ENCODE data around the gene LCN6. TPM values are rescaled to one million over a fixed set of nuclear protein-coding genes. Genes with fewer than 3 reads are reported as not detected.

LCN6 gene
- total and polyA plus RNA-seq, 2 of the 4 experiments (the other 2 are of a cell fraction) = not detected

DNA sequence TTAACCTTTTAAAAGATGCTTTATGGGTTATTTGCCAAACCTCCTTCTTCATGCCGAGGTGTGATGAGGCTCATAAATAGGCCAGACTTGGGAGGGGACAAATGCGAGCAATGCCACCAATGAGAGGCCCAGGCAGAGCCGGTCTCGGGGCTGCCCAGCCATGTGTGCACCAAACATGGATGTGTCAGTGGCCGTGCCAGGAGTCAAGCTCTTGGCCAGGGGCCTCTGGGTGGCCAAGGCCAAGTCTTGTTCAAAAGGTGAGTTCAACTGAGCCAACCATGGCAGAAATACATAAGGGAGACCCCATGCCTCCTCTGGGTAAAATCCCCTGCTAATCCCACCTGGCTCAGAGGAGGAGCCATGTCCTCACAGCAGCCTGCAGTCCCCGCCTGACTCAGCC, 26.9 kb upstream of the LCN6 start:
- TF ChIP-seq, protein P1, sequence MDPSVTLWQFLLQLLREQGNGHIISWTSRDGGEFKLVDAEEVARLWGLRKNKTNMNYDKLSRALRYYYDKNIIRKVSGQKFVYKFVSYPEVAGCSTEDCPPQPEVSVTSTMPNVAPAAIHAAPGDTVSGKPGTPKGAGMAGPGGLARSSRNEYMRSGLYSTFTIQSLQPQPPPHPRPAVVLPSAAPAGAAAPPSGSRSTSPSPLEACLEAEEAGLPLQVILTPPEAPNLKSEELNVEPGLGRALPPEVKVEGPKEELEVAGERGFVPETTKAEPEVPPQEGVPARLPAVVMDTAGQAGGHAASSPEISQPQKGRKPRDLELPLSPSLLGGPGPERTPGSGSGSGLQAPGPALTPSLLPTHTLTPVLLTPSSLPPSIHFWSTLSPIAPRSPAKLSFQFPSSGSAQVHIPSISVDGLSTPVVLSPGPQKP (IDR thresholded peaks at IDR 0.05; ENCODE audit: borderline replicate concordance, low read depth, low read length) = no peak
- TF ChIP-seq RAD21 (IDR thresholded peaks at IDR 0.05; ENCODE audit: low read length) (no peak), CEBPB (IDR thresholded peaks at IDR 0.05; ENCODE audit: low read depth, low read length) (no peak), FOS (IDR thresholded peaks at IDR 0.05; ENCODE audit: low read depth, low read length) (no peak), MAZ (IDR thresholded peaks at IDR 0.05; ENCODE audit: borderline replicate concordance, low read depth, low read length) (no peak), NFE2L2 (IDR thresholded peaks at IDR 0.05; ENCODE audit: low read depth, low read length) (no peak), CTCF (conservative IDR thresholded peaks at IDR 0.05; ENCODE audit: low read depth, low read length) (no peak), SMC3 (IDR thresholded peaks at IDR 0.05; ENCODE audit: low read depth, low read length) (no peak), CHD1 (IDR thresholded peaks at IDR 0.05; ENCODE audit: low read depth, low read length) (no peak)
- H2AK9ac ChIP-seq (replicated peaks; ENCODE audit: low read depth, low read length, poor library complexity) = no peak overlapping the region
- DNase-seq (no peak), ATAC-seq (ENCODE audit: low read depth) (no peak)
- no peak overlapping the region for H3K4me3 ChIP-seq (ENCODE audit: insufficient read depth, low read depth, low read length)
- no peaks in the 10 kb centered on the region for H4K20me1 ChIP-seq (ENCODE audit: insufficient read depth, low read length)
- H3K27ac ChIP-seq (ENCODE audit: insufficient read depth, low read length) = no peak overlapping the region
- peaks cover 33% of the 10 kb centered on the region for H3K27me3 ChIP-seq (ENCODE audit: control insufficient read depth, insufficient read depth, low read length)
- H4K91ac ChIP-seq (ENCODE audit: insufficient read depth, low read depth, low read length) = no peak overlapping the region
- H2BK20ac ChIP-seq (ENCODE audit: low read depth, low read length) = no peak overlapping the region
- no peaks in the 10 kb centered on the region for H3K4me1 ChIP-seq (ENCODE audit: control insufficient read depth, insufficient read depth, low read length)
- dilution Hi-C loops (cut with HindIII; ENCODE audit: low sequenced_read_pairs, unreplicated experiment) (no loop called here), intact Hi-C loops (cut with micrococcal nuclease) (no loop called here), in situ Hi-C loops (cut with MboI; ENCODE audit: low sequenced_read_pairs) (no loop called here)
- no peak overlapping the region for H2AK5ac ChIP-seq (ENCODE audit: low read depth, low read length)
- ChIA-PET POLR2A (ENCODE audit: unreplicated experiment) (no interaction called here), CTCF (no interaction called here)
- WGBS, 2 experiments (ENCODE audit: extremely low coverage in 2 of 2, insufficient read length in 1 of 2) = 83% methylated on average over 1 of the region's 6 CpGs; no CpG with 5 or more reads in 1 of the 2 experiments
- H3K9ac ChIP-seq (ENCODE audit: low read depth, low read length) = no peak overlapping the region
- H3K9me3 ChIP-seq (ENCODE audit: control insufficient read depth, insufficient read depth, low read length) = peaks cover 9% of the 10 kb centered on the region
- H2AFZ ChIP-seq (replicated peaks; ENCODE audit: low read length, poor library complexity) = no peak overlapping the region
- H4K5ac ChIP-seq (ENCODE audit: low read depth, low read length) = no peak overlapping the region
- no peak overlapping the region for H3K56ac ChIP-seq (ENCODE audit: extremely low read depth, insufficient read depth, low read length)
- no peak overlapping the region for H2BK5ac ChIP-seq (ENCODE audit: low read depth, low read length, poor library complexity, severe bottlenecking)
- no peaks in the 10 kb centered on the region for H3K9me1 ChIP-seq (ENCODE audit: insufficient read depth, low read length)
- no peak overlapping the region for H3K14ac ChIP-seq (replicated peaks; ENCODE audit: low read depth, low read length)
- H3K23ac ChIP-seq (ENCODE audit: low read depth, low read length) = no peak overlapping the region
- no peaks in the 10 kb centered on the region for H3K79me1 ChIP-seq (ENCODE audit: low read depth in 1 of 2, low read length in 2 of 2)
- no peak overlapping the region for H2BK120ac ChIP-seq (ENCODE audit: low read depth, low read length)
- no peak overlapping the region for H3K18ac ChIP-seq (ENCODE audit: low read depth, low read length)
- no peak overlapping the region for H3K4ac ChIP-seq (ENCODE audit: low read depth, low read length)
- H3K36me3 ChIP-seq (ENCODE audit: control insufficient read depth, insufficient read depth, low read length) = no peaks in the 10 kb centered on the region
- no peak overlapping the region for H4K8ac ChIP-seq (ENCODE audit: low read depth in 2 of 2, low read length in 2 of 2)
- BruUV-seq (replicated peaks) = no TSS peak
- H3K4me2 ChIP-seq (ENCODE audit: low read depth, low read length) = no peak overlapping the region
- H2BK15ac ChIP-seq (ENCODE audit: low read depth, low read length) = no peak overlapping the region

All from IMR-90 (cell line).